HG02763 (cell line): Measurements from ENCODE around the gene CDKAL1.

Source experiments
- ATAC-seq: cut with Tn5 transposase; IDR thresholded peaks from one replicate; pipeline ENCODE4 v1.9.1; 2021; ENCODE audit warnings: mild to moderate bottlenecking, moderate library complexity; ENCODE audit not compliant: unreplicated experiment

The CDKAL1 gene

GRCh38 chr6:21263531-21264287, 729.5 kb downstream of the CDKAL1 start:
- ATAC-seq: peak; percentile 75

GRCh38 chr6:21264288-21265033, 730.2 kb downstream of the CDKAL1 start:
- no peak for ATAC-seq

GRCh38 chr6:21265034-21265729, 730.9 kb downstream of the CDKAL1 start:
- ATAC-seq: no peak

GRCh38 chr6:21265730-21266044, 731.4 kb downstream of the CDKAL1 start:
- ATAC-seq: no peak

- ATAC-seq: no peak
Measured at GRCh38 chr6:21270636-21271201, 736.5 kb downstream of the CDKAL1 start.

- no peak for ATAC-seq
Measured at GRCh38 chr6:21271428-21272155, 737.3 kb downstream of the CDKAL1 start.

GRCh38 chr6:21273451-21273850, 739.2 kb downstream of the CDKAL1 start:
- ATAC-seq: no peak

- no peak for ATAC-seq
Measured at GRCh38 chr6:21274851-21275250, 740.6 kb downstream of the CDKAL1 start.

- ATAC-seq: no peak
Measured at GRCh38 chr6:21277601-21278374, 743.5 kb downstream of the CDKAL1 start.

GRCh38 chr6:21278375-21278745, 744.1 kb downstream of the CDKAL1 start:
- no peak for ATAC-seq

- ATAC-seq: no peak
Measured at GRCh38 chr6:21279619-21280018, 745.4 kb downstream of the CDKAL1 start.

GRCh38 chr6:21281366-21281765, 747.1 kb downstream of the CDKAL1 start:
- ATAC-seq: no peak
